Panc1 (cell line): Measurements from ENCODE around the gene IFITM2. TPM values are rescaled to one million over a fixed set of nuclear protein-coding genes. Genes with fewer than 3 reads are reported as not detected.

Source experiments
- ATAC-seq: fragments of 200-7000 bp; cut with Tn5 transposase; 2 replicates; pipeline ENCODE4 v1.9.1; 2020; ENCODE audit warnings: mild to moderate bottlenecking, moderate library complexity
- BruUV-seq: library from RNA; stranded (reverse); fragments of 400-500 nt; replicated peaks from 2 replicates; lab custom pipeline; 2021; lab: Mats Ljungman, UMichigan
- CTCF ChIA-PET: fragments of 300-600 bp; sonication (Branson Sonifier 250); formaldehyde crosslinking; loops from one replicate; lab custom pipeline; 2022; ENCODE audit warnings: antibody characterized with exemption; lab: Charles Lee
- POLR2A ChIA-PET: fragments of 300-600 bp; sonication (Branson Sonifier 250); formaldehyde crosslinking; loops from one replicate; lab custom pipeline; 2022; ENCODE audit warnings: antibody characterized with exemption; lab: Charles Lee
- DNase-seq: peaks from one replicate; pipeline ENCODE4 v3.0.0-alpha.2; 2010; ENCODE audit warnings: low read depth, low spot score
- H3K27ac ChIP-seq: 2 replicates; pipeline ENCODE4 v1.5.1; 2011; ENCODE audit warnings: mild to moderate bottlenecking, low read length, inconsistent platforms
- H3K27me3 ChIP-seq: fragments of 200-500 bp; sonication (Bioruptor generic); 2 replicates; pipeline ENCODE4 v1.6.0; 2014; ENCODE audit warnings: low read length, inconsistent platforms; ENCODE audit not compliant: control insufficient read depth, insufficient read depth
- H3K36me3 ChIP-seq: fragments of 200-500 bp; sonication (Bioruptor generic); 2 replicates; pipeline ENCODE4 v1.5.1; 2014; ENCODE audit warnings: inconsistent platforms, mild to moderate bottlenecking, low read length, moderate library complexity; ENCODE audit not compliant: control insufficient read depth, insufficient read depth
- H3K4me1 ChIP-seq: 2 replicates; pipeline ENCODE4 v1.5.1; 2011; ENCODE audit warnings: inconsistent platforms, mild to moderate bottlenecking, low read length, moderate library complexity; ENCODE audit not compliant: control insufficient read depth, insufficient read depth
- H3K4me3 ChIP-seq, 2 experiments: 2 replicates each; pipeline ENCODE4 v1.5.1; 2011 to 2012; ENCODE audit warnings: low read depth in 2 of 2, low read length in 2 of 2, mild to moderate bottlenecking in 2 of 2, inconsistent platforms in 1 of 2, moderate library complexity in 1 of 2
- H3K9me3 ChIP-seq: fragments of 200-500 bp; sonication (Bioruptor generic); 2 replicates; pipeline ENCODE4 v1.5.1; 2014; ENCODE audit warnings: low read depth, mild to moderate bottlenecking, inconsistent platforms, low read length, moderate library complexity; ENCODE audit not compliant: control insufficient read depth, insufficient read depth
- POLR2AphosphoS5 ChIP-seq: IDR thresholded peaks from 2 replicates; pipeline ENCODE4 v1.6.1; 2012; ENCODE audit warnings: mild to moderate bottlenecking, low read depth, low read length, moderate library complexity
- SIN3A ChIP-seq: IDR thresholded peaks from 2 replicates; pipeline ENCODE4 v1.6.1; 2012; ENCODE audit warnings: low read depth, mild to moderate bottlenecking, low read length, moderate library complexity, borderline replicate concordance; ENCODE audit not compliant: insufficient read depth
- TCF7L2 ChIP-seq: IDR thresholded peaks from 2 replicates; pipeline ENCODE4 v1.6.1; 2011; ENCODE audit warnings: mild to moderate bottlenecking, low read depth, low read length, inconsistent platforms
- in situ Hi-C: cut with HindIII; loops from 2 replicates; pipeline ENCODE4 v1.10.0; 2016; ENCODE audit warnings: low sequenced_read_pairs, low pct_unique_long_range_greater_than_20kb
- intact Hi-C: fragments of 100-400 bp; cut with micrococcal nuclease; formaldehyde crosslinking; loops from one replicate; pipeline ENCODE4 v1.10.0; 2022; ENCODE audit not compliant: unreplicated experiment
- total RNA-seq: library from RNA; stranded (reverse); gene quantifications from one replicate; pipeline ENCODE4 v1.2.1, GENCODE V29; 2021; ENCODE audit not compliant: unreplicated experiment
- TF ChIP-seq, protein P1 (sequence below), 2 experiments: IDR thresholded peaks; 2 replicates each; pipeline ENCODE4 v1.6.1; 2011 to 2012; ENCODE audit warnings: low read depth in 2 of 2, control low read depth in 1 of 2, low read length in 1 of 2, mild to moderate bottlenecking in 1 of 2, moderate library complexity in 1 of 2; ENCODE audit not compliant: insufficient read depth in 1 of 2
- TF ChIP-seq, protein P2 (sequence below): fragments of 450-650 bp; IDR thresholded peaks from 2 replicates; pipeline ENCODE4 v1.5.1; 2017; ENCODE audit warnings: mild to moderate bottlenecking

IFITM2 gene
- total RNA-seq, 1 experiment from 2014 or later = 183 TPM

DNA sequence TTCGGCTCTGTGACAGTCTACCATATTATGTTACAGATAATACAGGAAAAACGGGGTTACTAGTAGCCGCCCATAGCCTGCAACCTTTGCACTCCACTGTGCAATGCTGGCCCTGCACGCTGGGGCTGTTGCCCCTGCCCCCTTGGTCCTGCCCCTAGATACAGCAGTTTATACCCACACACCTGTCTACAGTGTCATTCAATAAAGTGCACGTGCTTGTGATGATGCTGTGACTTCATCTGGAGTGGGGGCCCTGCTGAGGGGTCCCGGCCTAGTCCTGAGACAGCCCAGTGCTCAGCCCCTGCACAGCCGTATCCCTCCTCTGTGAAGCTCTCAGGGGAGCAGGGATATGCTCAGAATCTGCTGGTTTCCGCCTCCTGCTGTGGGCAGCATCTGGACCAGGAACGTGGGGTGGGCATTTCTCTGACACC is 7.5 kb downstream of the IFITM2 start:
- CTCF ChIA-PET = no interaction called here
- Histone ChIP-seq H3K36me3 (no peaks in the 10 kb centered on the region; the same call in 1 of the 2 replicates), H3K4me1 (peaks cover 52% of the 10 kb centered on the region), H3K9me3 (no peaks in the 10 kb centered on the region), H3K27me3 (no peaks in the 10 kb centered on the region; the same call in 1 of the 2 replicates), H3K4me3 (peak overlapping the region; percentile 22 to 69), H3K27ac (peak overlapping the region; percentile 94)
- in situ Hi-C loops = no loop called here
- POLR2A ChIA-PET = no interaction called here
- ATAC-seq = no peak
- no peak for DNase-seq
- intact Hi-C loops = no loop called here
- BruUV-seq = no TSS peak
- TF ChIP-seq POLR2AphosphoS5 = no peak
- TF ChIP-seq TCF7L2 = no peak
- TF ChIP-seq, protein P1, sequence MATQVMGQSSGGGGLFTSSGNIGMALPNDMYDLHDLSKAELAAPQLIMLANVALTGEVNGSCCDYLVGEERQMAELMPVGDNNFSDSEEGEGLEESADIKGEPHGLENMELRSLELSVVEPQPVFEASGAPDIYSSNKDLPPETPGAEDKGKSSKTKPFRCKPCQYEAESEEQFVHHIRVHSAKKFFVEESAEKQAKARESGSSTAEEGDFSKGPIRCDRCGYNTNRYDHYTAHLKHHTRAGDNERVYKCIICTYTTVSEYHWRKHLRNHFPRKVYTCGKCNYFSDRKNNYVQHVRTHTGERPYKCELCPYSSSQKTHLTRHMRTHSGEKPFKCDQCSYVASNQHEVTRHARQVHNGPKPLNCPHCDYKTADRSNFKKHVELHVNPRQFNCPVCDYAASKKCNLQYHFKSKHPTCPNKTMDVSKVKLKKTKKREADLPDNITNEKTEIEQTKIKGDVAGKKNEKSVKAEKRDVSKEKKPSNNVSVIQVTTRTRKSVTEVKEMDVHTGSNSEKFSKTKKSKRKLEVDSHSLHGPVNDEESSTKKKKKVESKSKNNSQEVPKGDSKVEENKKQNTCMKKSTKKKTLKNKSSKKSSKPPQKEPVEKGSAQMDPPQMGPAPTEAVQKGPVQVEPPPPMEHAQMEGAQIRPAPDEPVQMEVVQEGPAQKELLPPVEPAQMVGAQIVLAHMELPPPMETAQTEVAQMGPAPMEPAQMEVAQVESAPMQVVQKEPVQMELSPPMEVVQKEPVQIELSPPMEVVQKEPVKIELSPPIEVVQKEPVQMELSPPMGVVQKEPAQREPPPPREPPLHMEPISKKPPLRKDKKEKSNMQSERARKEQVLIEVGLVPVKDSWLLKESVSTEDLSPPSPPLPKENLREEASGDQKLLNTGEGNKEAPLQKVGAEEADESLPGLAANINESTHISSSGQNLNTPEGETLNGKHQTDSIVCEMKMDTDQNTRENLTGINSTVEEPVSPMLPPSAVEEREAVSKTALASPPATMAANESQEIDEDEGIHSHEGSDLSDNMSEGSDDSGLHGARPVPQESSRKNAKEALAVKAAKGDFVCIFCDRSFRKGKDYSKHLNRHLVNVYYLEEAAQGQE (IDR thresholded peaks at IDR 0.05; ENCODE audit: insufficient read depth in 1 of 2, low read depth in 2 of 2, low read length in 1 of 2) = no peak
- TF ChIP-seq, protein P2, sequence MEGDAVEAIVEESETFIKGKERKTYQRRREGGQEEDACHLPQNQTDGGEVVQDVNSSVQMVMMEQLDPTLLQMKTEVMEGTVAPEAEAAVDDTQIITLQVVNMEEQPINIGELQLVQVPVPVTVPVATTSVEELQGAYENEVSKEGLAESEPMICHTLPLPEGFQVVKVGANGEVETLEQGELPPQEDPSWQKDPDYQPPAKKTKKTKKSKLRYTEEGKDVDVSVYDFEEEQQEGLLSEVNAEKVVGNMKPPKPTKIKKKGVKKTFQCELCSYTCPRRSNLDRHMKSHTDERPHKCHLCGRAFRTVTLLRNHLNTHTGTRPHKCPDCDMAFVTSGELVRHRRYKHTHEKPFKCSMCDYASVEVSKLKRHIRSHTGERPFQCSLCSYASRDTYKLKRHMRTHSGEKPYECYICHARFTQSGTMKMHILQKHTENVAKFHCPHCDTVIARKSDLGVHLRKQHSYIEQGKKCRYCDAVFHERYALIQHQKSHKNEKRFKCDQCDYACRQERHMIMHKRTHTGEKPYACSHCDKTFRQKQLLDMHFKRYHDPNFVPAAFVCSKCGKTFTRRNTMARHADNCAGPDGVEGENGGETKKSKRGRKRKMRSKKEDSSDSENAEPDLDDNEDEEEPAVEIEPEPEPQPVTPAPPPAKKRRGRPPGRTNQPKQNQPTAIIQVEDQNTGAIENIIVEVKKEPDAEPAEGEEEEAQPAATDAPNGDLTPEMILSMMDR = no peak
- no peak for TF ChIP-seq SIN3A

DNA sequence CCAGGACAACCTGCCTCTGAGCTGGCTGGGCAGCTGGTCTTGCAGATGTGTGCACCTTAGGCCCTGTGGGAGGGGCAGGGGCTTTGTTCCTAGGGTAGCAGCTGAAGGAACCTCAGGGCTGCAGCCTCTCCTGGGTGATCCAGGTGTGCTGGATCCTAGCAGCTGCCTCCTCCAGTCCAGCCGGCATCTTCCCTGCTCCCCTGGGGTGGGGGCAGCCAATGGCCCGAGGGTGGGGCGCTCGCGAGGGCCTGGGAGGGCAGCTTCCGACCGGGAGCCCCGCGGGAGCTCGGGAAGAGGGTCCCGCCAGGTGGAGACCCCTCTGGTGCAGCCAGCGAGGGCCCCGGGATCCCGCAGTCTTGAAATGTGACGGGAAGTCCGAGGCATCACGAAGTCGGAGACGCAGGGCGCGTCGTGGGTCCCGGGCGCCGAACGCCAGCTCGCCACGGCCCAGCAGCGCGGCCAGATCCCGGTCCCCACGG is 7.9 kb downstream of the IFITM2 start:
- peaks cover 52% of the 10 kb centered on the region for H3K4me1 ChIP-seq
- in situ Hi-C loops = no loop called here
- H3K4me3 ChIP-seq = peak overlapping the region; percentile 22 to 69

More for the DNA sequence above, 7.9 kb downstream of the IFITM2 start:
- ChIA-PET CTCF (no interaction called here), POLR2A (no interaction called here)
- Histone ChIP-seq H3K27me3 (no peaks in the 10 kb centered on the region; the same call in 1 of the 2 replicates), H3K27ac (peak overlapping the region; percentile 94), H3K9me3 (no peaks in the 10 kb centered on the region), H3K36me3 (no peaks in the 10 kb centered on the region; the same call in 1 of the 2 replicates)
- no TSS peak for BruUV-seq
- TF ChIP-seq POLR2AphosphoS5 = no peak
- TF ChIP-seq, protein P1 (IDR thresholded peaks at IDR 0.05; ENCODE audit: insufficient read depth in 1 of 2, low read depth in 2 of 2, low read length in 1 of 2) = no peak
- TF ChIP-seq SIN3A = no peak
- no peak for TF ChIP-seq TCF7L2
- DNase-seq = no peak
- no peak for ATAC-seq
- intact Hi-C loops = no loop called here
